Astrocyte of the spinal cord (primary cell): Measurements from ENCODE around the gene MAP4K4.

Experiments
- DNase-seq: peaks from one replicate; pipeline ENCODE4 v3.0.0; 2011; ENCODE audit warnings: low read depth, low spot score
- H3K4me3 ChIP-seq: 2 replicates; pipeline ENCODE4 v1.5.1; 2011; ENCODE audit warnings: low read depth, mild to moderate bottlenecking, low read length, moderate library complexity
- CTCF ChIP-seq: IDR thresholded peaks from 2 replicates; pipeline ENCODE4 v1.5.1; 2012; ENCODE audit warnings: low read depth, mild to moderate bottlenecking, low read length, inconsistent platforms
- in situ Hi-C: cut with HindIII; loops from 2 replicates; pipeline ENCODE4 v1.10.0; 2017; ENCODE audit warnings: low sequenced_read_pairs

MAP4K4 gene

GRCh38 chr2:101852824-101853223, 155.3 kb downstream of the MAP4K4 start:
- TF ChIP-seq CTCF = no peak
- no peak overlapping the region for H3K4me3 ChIP-seq
- no peak for DNase-seq
- in situ Hi-C loops = no loop called here

- DNase-seq = no peak
- no peak for TF ChIP-seq CTCF
- in situ Hi-C loops = no loop called here
- H3K4me3 ChIP-seq = no peak overlapping the region
Measured at GRCh38 chr2:101854877-101855276, 157.4 kb downstream of the MAP4K4 start.

DNA sequence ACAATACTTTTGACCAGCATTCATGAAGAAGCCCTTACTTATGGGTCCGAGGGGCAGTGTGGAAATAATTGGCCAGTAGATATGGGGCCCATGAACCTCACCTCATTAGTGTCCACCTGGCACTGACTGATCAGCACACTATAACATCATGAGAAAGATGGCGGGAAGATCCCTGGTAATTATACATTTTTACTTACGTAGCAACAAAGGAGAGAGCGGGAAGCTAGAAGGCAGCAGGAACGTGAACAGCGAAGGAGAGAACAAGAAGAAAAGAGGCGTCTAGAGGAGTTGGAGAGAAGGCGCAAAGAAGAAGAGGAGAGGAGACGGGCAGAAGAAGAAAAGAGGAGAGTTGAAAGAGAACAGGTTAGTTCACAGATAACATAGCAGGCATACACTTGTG, 158.3 kb downstream of the MAP4K4 start:
- DNase-seq = no peak
- no peak overlapping the region for H3K4me3 ChIP-seq
- TF ChIP-seq CTCF = no peak
- in situ Hi-C loops = no loop called here

GRCh38 chr2:101858246-101858645, 160.7 kb downstream of the MAP4K4 start:
- TF ChIP-seq CTCF = no peak
- in situ Hi-C loops = no loop called here
- DNase-seq = no peak
- no peak overlapping the region for H3K4me3 ChIP-seq

GRCh38 chr2:101858910-101859309, 161.4 kb downstream of the MAP4K4 start:
- DNase-seq = no peak
- TF ChIP-seq CTCF = no peak
- in situ Hi-C loops = no loop called here
- no peak overlapping the region for H3K4me3 ChIP-seq

DNA sequence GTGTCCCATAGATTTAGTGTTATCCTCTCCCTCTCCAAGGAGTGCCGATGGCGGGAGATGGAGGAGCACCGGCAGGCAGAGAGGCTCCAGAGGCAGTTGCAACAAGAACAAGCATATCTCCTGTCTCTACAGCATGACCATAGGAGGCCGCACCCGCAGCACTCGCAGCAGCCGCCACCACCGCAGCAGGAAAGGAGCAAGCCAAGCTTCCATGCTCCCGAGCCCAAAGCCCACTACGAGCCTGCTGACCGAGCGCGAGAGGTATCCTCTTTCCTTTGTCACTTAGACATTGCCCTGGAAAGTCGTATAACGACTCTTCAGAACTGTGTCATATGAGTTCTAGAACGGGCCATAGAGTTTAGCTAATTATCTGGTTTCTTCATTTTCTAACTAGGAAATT, 162.1 kb downstream of the MAP4K4 start:
- in situ Hi-C loops = no loop called here

More for the DNA sequence above, 162.1 kb downstream of the MAP4K4 start:
- H3K4me3 ChIP-seq = no peak overlapping the region
- DNase-seq = no peak
- no peak for TF ChIP-seq CTCF
